DOHH2 (cell line): ENCODE results near the gene IL20RB.

ENCODE experiments used
- H3F3A ChIP-seq: fragments of 200-600 bp; sonication (generic), shearing (Covaris generic); 2 replicates; pipeline ENCODE4 v1.6.0; 2016; ENCODE audit warnings: antibody characterized with exemption, mild to moderate bottlenecking; ENCODE audit not compliant: control insufficient read depth, insufficient read depth
- H3K27ac ChIP-seq: fragments of 200-600 bp; sonication (generic); 2 replicates; pipeline ENCODE4 v1.5.1; 2014; ENCODE audit warnings: low read depth, mild to moderate bottlenecking, low read length, moderate library complexity
- H3K27me3 ChIP-seq: fragments of 200-600 bp; sonication (generic); 2 replicates; pipeline ENCODE4 v1.6.1; 2014; ENCODE audit warnings: mild to moderate bottlenecking, low read length, mixed read lengths; ENCODE audit not compliant: control insufficient read depth
- H3K36me3 ChIP-seq: fragments of 200-600 bp; sonication (generic); 2 replicates; pipeline ENCODE4 v1.6.1; 2014; ENCODE audit warnings: mild to moderate bottlenecking, low read length, moderate library complexity, mixed read lengths; ENCODE audit not compliant: control insufficient read depth
- H3K4me1 ChIP-seq: fragments of 200-600 bp; sonication (generic); 2 replicates; pipeline ENCODE4 v1.6.1; 2014; ENCODE audit warnings: mild to moderate bottlenecking, low read length, mixed read lengths; ENCODE audit not compliant: control insufficient read depth
- H3K4me2 ChIP-seq: fragments of 200-600 bp; sonication (generic); 2 replicates; pipeline ENCODE4 v1.6.0; 2014; ENCODE audit warnings: mild to moderate bottlenecking, low read length, moderate library complexity
- H3K4me3 ChIP-seq: fragments of 200-600 bp; sonication (generic); 2 replicates; pipeline ENCODE4 v1.5.1; 2014; ENCODE audit warnings: mild to moderate bottlenecking, low read length, mixed read lengths
- H3K79me2 ChIP-seq: fragments of 200-600 bp; sonication (generic); 2 replicates; pipeline ENCODE4 v1.6.1; 2014; ENCODE audit warnings: mild to moderate bottlenecking, low read length, mixed read lengths; ENCODE audit not compliant: control insufficient read depth
- H3K9me2 ChIP-seq: fragments of 200-600 bp; sonication (generic); replicated peaks from 2 replicates; pipeline ENCODE4 v1.6.1; 2014; ENCODE audit warnings: mild to moderate bottlenecking, low read length, mixed read lengths; ENCODE audit not compliant: control insufficient read depth
- H3K9me3 ChIP-seq: fragments of 200-600 bp; sonication (generic); 2 replicates; pipeline ENCODE4 v1.6.1; 2014; ENCODE audit warnings: antibody characterized with exemption, low read length, mixed read lengths; ENCODE audit not compliant: control insufficient read depth, insufficient read depth
- H4K20me1 ChIP-seq: fragments of 200-600 bp; sonication (generic); 2 replicates; pipeline ENCODE4 v1.6.0; 2014; ENCODE audit warnings: low read depth, mild to moderate bottlenecking, antibody characterized with exemption, low read length, moderate library complexity; ENCODE audit not compliant: control insufficient read depth, insufficient read depth
- EZH2phosphoT487 ChIP-seq: fragments of 200-600 bp; sonication (generic); IDR thresholded peaks from 2 replicates; pipeline ENCODE4 v1.6.1; 2017; ENCODE audit warnings: borderline replicate concordance, mild to moderate bottlenecking, antibody characterized with exemption, low read length, moderate library complexity, mixed read lengths
- TF ChIP-seq, protein P1 (sequence below): fragments of 200-600 bp; sonication (generic); IDR thresholded peaks from one replicate; pipeline ENCODE4 v1.5.1; 2014; ENCODE audit warnings: antibody characterized with exemption, mild to moderate bottlenecking, low read depth, low read length; ENCODE audit not compliant: poor library complexity, severe bottlenecking

IL20RB gene, protein sequence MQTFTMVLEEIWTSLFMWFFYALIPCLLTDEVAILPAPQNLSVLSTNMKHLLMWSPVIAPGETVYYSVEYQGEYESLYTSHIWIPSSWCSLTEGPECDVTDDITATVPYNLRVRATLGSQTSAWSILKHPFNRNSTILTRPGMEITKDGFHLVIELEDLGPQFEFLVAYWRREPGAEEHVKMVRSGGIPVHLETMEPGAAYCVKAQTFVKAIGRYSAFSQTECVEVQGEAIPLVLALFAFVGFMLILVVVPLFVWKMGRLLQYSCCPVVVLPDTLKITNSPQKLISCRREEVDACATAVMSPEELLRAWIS

DNA sequence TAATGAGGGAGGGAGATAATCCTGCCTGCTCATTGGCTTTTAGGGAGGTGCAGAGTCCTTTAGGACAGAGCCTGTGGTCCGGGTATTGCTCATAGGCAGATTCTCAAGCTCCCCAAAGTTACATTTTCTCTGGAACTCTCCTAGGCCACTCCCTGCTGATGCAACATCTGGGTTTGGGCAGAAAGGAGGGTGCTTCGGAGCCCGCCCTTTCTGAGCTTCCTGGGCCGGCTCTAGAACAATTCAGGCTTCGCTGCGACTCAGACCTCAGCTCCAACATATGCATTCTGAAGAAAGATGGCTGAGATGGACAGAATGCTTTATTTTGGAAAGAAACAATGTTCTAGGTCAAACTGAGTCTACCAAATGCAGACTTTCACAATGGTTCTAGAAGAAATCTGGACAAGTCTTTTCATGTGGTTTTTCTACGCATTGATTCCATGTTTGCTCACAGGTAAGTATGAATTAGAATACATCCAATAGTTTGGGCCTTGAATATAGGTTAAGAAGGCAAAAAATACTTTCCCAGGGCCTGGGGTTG, at the start of gene IL20RB:
Gene IL20RB, plus strand, starts transcription at position 233 of the 538 bp plus-strand sequence. Its CDS starts 131 bp downstream, at position 364.
- Histone ChIP-seq H3K4me2 (no peak within 1 kb of the TSS), H3F3A (no peaks in the 10 kb centered on the region), H3K4me1 (peaks cover 1% of the 10 kb centered on the region), H3K9me3 (no peaks in the 10 kb centered on the region), H3K36me3 (no peaks in the 10 kb centered on the region), H3K27ac (no peak within 1 kb of the TSS), H3K27me3 (no peaks in the 10 kb centered on the region), H3K9me2 (no peaks in the 10 kb centered on the region), H3K4me3 (no peak within 1 kb of the TSS), H4K20me1 (no peaks in the 10 kb centered on the region), H3K79me2 (no peaks in the 10 kb centered on the region; the same call in 1 of the 2 replicates)
- no peak for TF ChIP-seq EZH2phosphoT487
- TF ChIP-seq, protein P1, sequence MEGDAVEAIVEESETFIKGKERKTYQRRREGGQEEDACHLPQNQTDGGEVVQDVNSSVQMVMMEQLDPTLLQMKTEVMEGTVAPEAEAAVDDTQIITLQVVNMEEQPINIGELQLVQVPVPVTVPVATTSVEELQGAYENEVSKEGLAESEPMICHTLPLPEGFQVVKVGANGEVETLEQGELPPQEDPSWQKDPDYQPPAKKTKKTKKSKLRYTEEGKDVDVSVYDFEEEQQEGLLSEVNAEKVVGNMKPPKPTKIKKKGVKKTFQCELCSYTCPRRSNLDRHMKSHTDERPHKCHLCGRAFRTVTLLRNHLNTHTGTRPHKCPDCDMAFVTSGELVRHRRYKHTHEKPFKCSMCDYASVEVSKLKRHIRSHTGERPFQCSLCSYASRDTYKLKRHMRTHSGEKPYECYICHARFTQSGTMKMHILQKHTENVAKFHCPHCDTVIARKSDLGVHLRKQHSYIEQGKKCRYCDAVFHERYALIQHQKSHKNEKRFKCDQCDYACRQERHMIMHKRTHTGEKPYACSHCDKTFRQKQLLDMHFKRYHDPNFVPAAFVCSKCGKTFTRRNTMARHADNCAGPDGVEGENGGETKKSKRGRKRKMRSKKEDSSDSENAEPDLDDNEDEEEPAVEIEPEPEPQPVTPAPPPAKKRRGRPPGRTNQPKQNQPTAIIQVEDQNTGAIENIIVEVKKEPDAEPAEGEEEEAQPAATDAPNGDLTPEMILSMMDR = no peak

DNA sequence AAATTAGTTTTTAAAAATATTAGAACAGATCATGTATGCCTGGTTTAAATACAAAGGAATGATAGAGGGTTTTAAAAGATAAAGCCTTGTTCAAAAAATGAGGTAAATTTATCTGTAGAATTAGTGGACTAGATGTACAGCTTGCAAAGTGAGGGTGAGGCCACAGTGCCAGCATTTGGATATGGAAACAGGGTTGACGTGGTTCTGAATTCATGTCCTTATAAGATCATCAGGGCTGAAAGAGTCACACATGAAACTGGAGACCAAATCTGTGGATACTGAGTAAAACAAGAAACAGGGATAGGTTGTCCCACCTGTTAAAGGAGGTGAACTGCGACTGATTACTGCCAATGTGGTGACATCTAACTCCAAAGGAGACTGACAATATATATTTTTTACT, 49.5 kb upstream of the IL20RB start:
- TF ChIP-seq, protein P1 = no peak
- no peak for TF ChIP-seq EZH2phosphoT487
- H3F3A ChIP-seq = no peaks in the 10 kb centered on the region
- no peaks in the 10 kb centered on the region for H3K9me2 ChIP-seq
- no peaks in the 10 kb centered on the region for H3K27me3 ChIP-seq
- H4K20me1 ChIP-seq = no peaks in the 10 kb centered on the region
- H3K4me1 ChIP-seq = peaks cover 71% of the 10 kb centered on the region
- H3K4me3 ChIP-seq = peak overlapping the region; percentile 16; the same call in 1 of the 2 replicates
- peaks cover 8% of the 10 kb centered on the region; the same call in 1 of the 2 replicates for H3K36me3 ChIP-seq
- H3K79me2 ChIP-seq = peaks cover 100% of the 10 kb centered on the region
- peak overlapping the region; percentile 39; the same call in 1 of the 2 replicates for H3K4me2 ChIP-seq
- H3K27ac ChIP-seq = no peak overlapping the region
- H3K9me3 ChIP-seq = peaks cover 10% of the 10 kb centered on the region; the same call in 1 of the 2 replicates

DNA sequence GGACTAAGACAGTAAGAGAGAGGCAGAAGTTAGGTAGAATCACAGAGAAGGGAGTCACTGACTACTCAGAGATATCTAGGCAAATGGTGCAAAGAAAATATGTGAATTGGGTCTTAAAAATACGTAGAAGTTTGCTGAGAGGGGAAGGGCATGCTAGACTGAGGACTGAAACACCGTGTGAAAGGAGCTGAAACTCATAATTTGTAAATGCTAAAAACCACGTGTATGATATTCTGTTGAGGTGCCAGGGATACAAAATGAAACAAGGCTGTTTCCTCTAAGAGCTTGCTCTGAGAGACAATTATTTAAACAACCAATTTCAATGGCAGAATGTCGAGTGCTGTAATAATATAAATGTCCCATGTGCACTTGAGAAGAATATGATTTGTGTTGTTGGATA, 48.6 kb upstream of the IL20RB start:
- H3K4me3 ChIP-seq = peak overlapping the region; percentile 16
- peak overlapping the region; percentile 9; the same call in 1 of the 2 replicates for H3K27ac ChIP-seq
- no peaks in the 10 kb centered on the region for H3K27me3 ChIP-seq
- H4K20me1 ChIP-seq = no peaks in the 10 kb centered on the region
- peak overlapping the region; percentile 39 for H3K4me2 ChIP-seq
- H3K9me3 ChIP-seq = peaks cover 3% of the 10 kb centered on the region; the same call in 1 of the 2 replicates
- TF ChIP-seq, protein P1 = no peak
- no peak for TF ChIP-seq EZH2phosphoT487
- H3K4me1 ChIP-seq = peaks cover 67% of the 10 kb centered on the region
- peaks cover 100% of the 10 kb centered on the region for H3K79me2 ChIP-seq
- H3K36me3 ChIP-seq = peaks cover 4% of the 10 kb centered on the region; the same call in 1 of the 2 replicates
- H3K9me2 ChIP-seq = no peaks in the 10 kb centered on the region
- H3F3A ChIP-seq = no peaks in the 10 kb centered on the region
